ENCODE data around the gene LNX1.

Gene LNX1

GRCh38 chr4:53598483-53598882, 7.2 kb upstream of the LNX1 start:
- no peak overlapping the region for H3K14ac ChIP-seq (ENCODE audit: low read length)
- no peak overlapping the region for H2AK5ac ChIP-seq (ENCODE audit: low read length)
- H3K4me3 ChIP-seq (ENCODE audit: low read depth, low read length) = no peak overlapping the region
- H3K79me1 ChIP-seq (ENCODE audit: low read length) = no peaks in the 10 kb centered on the region
- no peak for DNase-seq
- no peak overlapping the region for H4K12ac ChIP-seq (ENCODE audit: low read depth, low read length)
- H3K27ac ChIP-seq (ENCODE audit: low read depth, low read length) = no peak overlapping the region
- no peak overlapping the region for H2BK5ac ChIP-seq (ENCODE audit: low read depth, low read length, poor library complexity)
- H3K23ac ChIP-seq (ENCODE audit: low read length) = no peak overlapping the region
- H3K9me3 ChIP-seq (ENCODE audit: insufficient read depth, low read depth, low read length) = peaks cover 2% of the 10 kb centered on the region
- H4K91ac ChIP-seq (ENCODE audit: low read depth, low read length) = no peak overlapping the region
- H3K9ac ChIP-seq (ENCODE audit: low read length) = no peak overlapping the region
- no peak overlapping the region for H3K4ac ChIP-seq (ENCODE audit: low read depth, low read length)
- H3K79me2 ChIP-seq (ENCODE audit: control insufficient read depth, insufficient read depth, low read length, poor library complexity) = no peaks in the 10 kb centered on the region
- no peak overlapping the region for H2BK12ac ChIP-seq (ENCODE audit: low read length)
- WGBS (ENCODE audit: extremely low coverage, insufficient coverage, insufficient read length) = no CpG with 5 or more reads among the region's 4 CpGs
- no peak overlapping the region for H4K8ac ChIP-seq (ENCODE audit: low read depth, low read length)
- H2BK120ac ChIP-seq (ENCODE audit: insufficient read depth, low read length, poor library complexity) = no peak overlapping the region
- no peaks in the 10 kb centered on the region for H3K27me3 ChIP-seq (ENCODE audit: insufficient read depth, low read length)
- H3K4me2 ChIP-seq (ENCODE audit: low read length) = no peak overlapping the region
- peaks cover 4 to 11% of the 10 kb centered on the region in 2 experiments for H3K4me1 ChIP-seq (ENCODE audit: control insufficient read depth in 1 of 2, insufficient read depth in 2 of 2, low read length in 2 of 2)
- H3K36me3 ChIP-seq (ENCODE audit: control insufficient read depth in 1 of 2, insufficient read depth in 2 of 2, low read length in 2 of 2) = no peaks in the 10 kb centered on the region
- H2AFZ ChIP-seq (ENCODE audit: insufficient read depth, low read length, poor library complexity) = no peak overlapping the region
- H3K18ac ChIP-seq (ENCODE audit: low read length) = no peak overlapping the region

- Histone ChIP-seq H3K79me1 (ENCODE audit: low read length) (peaks cover 12% of the 10 kb centered on the region), H3K14ac (ENCODE audit: low read length) (no peak overlapping the region), H2BK120ac (ENCODE audit: insufficient read depth, low read length, poor library complexity) (no peak overlapping the region), H4K8ac (ENCODE audit: low read depth, low read length) (no peak overlapping the region), H3K4me1 (ENCODE audit: control insufficient read depth in 1 of 2, insufficient read depth in 2 of 2, low read length in 2 of 2) (peaks cover 8 to 21% of the 10 kb centered on the region in 2 experiments), H3K4ac (ENCODE audit: low read depth, low read length) (no peak overlapping the region), H2BK5ac (ENCODE audit: low read depth, low read length, poor library complexity) (no peak overlapping the region), H4K91ac (ENCODE audit: low read depth, low read length) (no peak overlapping the region), H3K27me3 (ENCODE audit: insufficient read depth, low read length) (no peaks in the 10 kb centered on the region), H3K9ac (ENCODE audit: low read length) (no peak overlapping the region), H3K9me3 (ENCODE audit: insufficient read depth, low read depth, low read length) (no peaks in the 10 kb centered on the region), H2BK12ac (ENCODE audit: low read length) (no peak overlapping the region), H4K12ac (ENCODE audit: low read depth, low read length) (no peak overlapping the region), H2AFZ (ENCODE audit: insufficient read depth, low read length, poor library complexity) (no peak overlapping the region), H2AK5ac (ENCODE audit: low read length) (no peak overlapping the region), H3K18ac (ENCODE audit: low read length) (no peak overlapping the region), H3K27ac (ENCODE audit: low read depth, low read length) (no peak overlapping the region), H3K4me3 (ENCODE audit: low read depth, low read length) (no peak overlapping the region), H3K36me3 (ENCODE audit: control insufficient read depth in 1 of 2, insufficient read depth in 2 of 2, low read length in 2 of 2) (no peaks in the 10 kb centered on the region), H3K79me2 (ENCODE audit: control insufficient read depth, insufficient read depth, low read length, poor library complexity) (no peaks in the 10 kb centered on the region), H3K4me2 (ENCODE audit: low read length) (no peak overlapping the region), H3K23ac (ENCODE audit: low read length) (no peak overlapping the region)
- no peak for DNase-seq
- no CpG with 5 or more reads among the region's 3 CpGs for WGBS (ENCODE audit: extremely low coverage, insufficient coverage, insufficient read length)
Measured at GRCh38 chr4:53596901-53597300, 5.6 kb upstream of the LNX1 start.

GRCh38 chr4:53595834-53596233, 4.5 kb upstream of the LNX1 start:
- no peak overlapping the region for H2BK5ac ChIP-seq (ENCODE audit: low read depth, low read length, poor library complexity)
- no peak overlapping the region for H3K4me3 ChIP-seq (ENCODE audit: low read depth, low read length)
- no peak overlapping the region for H3K9ac ChIP-seq (ENCODE audit: low read length)
- no peak overlapping the region for H2AK5ac ChIP-seq (ENCODE audit: low read length)
- no peaks in the 10 kb centered on the region for H3K79me2 ChIP-seq (ENCODE audit: control insufficient read depth, insufficient read depth, low read length, poor library complexity)
- H3K4ac ChIP-seq (ENCODE audit: low read depth, low read length) = no peak overlapping the region
- H3K9me3 ChIP-seq (ENCODE audit: insufficient read depth, low read depth, low read length) = no peaks in the 10 kb centered on the region
- H3K27ac ChIP-seq (ENCODE audit: low read depth, low read length) = no peak overlapping the region
- H2BK12ac ChIP-seq (ENCODE audit: low read length) = no peak overlapping the region
- H3K27me3 ChIP-seq (ENCODE audit: insufficient read depth, low read length) = no peaks in the 10 kb centered on the region
- H3K23ac ChIP-seq (ENCODE audit: low read length) = no peak overlapping the region
- no CpG with 5 or more reads among the region's 2 CpGs for WGBS (ENCODE audit: extremely low coverage, insufficient coverage, insufficient read length)
- peaks cover 4 to 16% of the 10 kb centered on the region in 2 experiments for H3K4me1 ChIP-seq (ENCODE audit: control insufficient read depth in 1 of 2, insufficient read depth in 2 of 2, low read length in 2 of 2)
- H4K91ac ChIP-seq (ENCODE audit: low read depth, low read length) = no peak overlapping the region
- no peak overlapping the region for H2AFZ ChIP-seq (ENCODE audit: insufficient read depth, low read length, poor library complexity)
- no peak overlapping the region for H3K18ac ChIP-seq (ENCODE audit: low read length)
- H3K79me1 ChIP-seq (ENCODE audit: low read length) = peaks cover 14% of the 10 kb centered on the region
- H4K8ac ChIP-seq (ENCODE audit: low read depth, low read length) = no peak overlapping the region
- no peak overlapping the region for H2BK120ac ChIP-seq (ENCODE audit: insufficient read depth, low read length, poor library complexity)
- H4K12ac ChIP-seq (ENCODE audit: low read depth, low read length) = no peak overlapping the region
- no peak overlapping the region for H3K4me2 ChIP-seq (ENCODE audit: low read length)
- H3K14ac ChIP-seq (ENCODE audit: low read length) = no peak overlapping the region
- DNase-seq = no peak
- H3K36me3 ChIP-seq (ENCODE audit: control insufficient read depth in 1 of 2, insufficient read depth in 2 of 2, low read length in 2 of 2) = no peaks in the 10 kb centered on the region

GRCh38 chr4:53595204-53595603, 3.9 kb upstream of the LNX1 start:
- Histone ChIP-seq H3K18ac (ENCODE audit: low read length) (no peak overlapping the region), H2BK5ac (ENCODE audit: low read depth, low read length, poor library complexity) (no peak overlapping the region), H4K91ac (ENCODE audit: low read depth, low read length) (no peak overlapping the region), H3K9ac (ENCODE audit: low read length) (no peak overlapping the region), H3K4me2 (ENCODE audit: low read length) (no peak overlapping the region), H2BK12ac (ENCODE audit: low read length) (no peak overlapping the region), H2AK5ac (ENCODE audit: low read length) (no peak overlapping the region), H4K8ac (ENCODE audit: low read depth, low read length) (no peak overlapping the region), H3K27me3 (ENCODE audit: insufficient read depth, low read length) (no peaks in the 10 kb centered on the region), H3K14ac (ENCODE audit: low read length) (no peak overlapping the region), H3K27ac (ENCODE audit: low read depth, low read length) (no peak overlapping the region), H3K4me1 (ENCODE audit: control insufficient read depth in 1 of 2, insufficient read depth in 2 of 2, low read length in 2 of 2) (peaks cover 4 to 16% of the 10 kb centered on the region in 2 experiments), H3K9me3 (ENCODE audit: insufficient read depth, low read depth, low read length) (no peaks in the 10 kb centered on the region), H3K23ac (ENCODE audit: low read length) (no peak overlapping the region), H2AFZ (ENCODE audit: insufficient read depth, low read length, poor library complexity) (no peak overlapping the region), H2BK120ac (ENCODE audit: insufficient read depth, low read length, poor library complexity) (no peak overlapping the region), H4K12ac (ENCODE audit: low read depth, low read length) (no peak overlapping the region), H3K79me1 (ENCODE audit: low read length) (peaks cover 14% of the 10 kb centered on the region), H3K4ac (ENCODE audit: low read depth, low read length) (no peak overlapping the region), H3K79me2 (ENCODE audit: control insufficient read depth, insufficient read depth, low read length, poor library complexity) (no peaks in the 10 kb centered on the region), H3K36me3 (ENCODE audit: control insufficient read depth in 1 of 2, insufficient read depth in 2 of 2, low read length in 2 of 2) (no peaks in the 10 kb centered on the region), H3K4me3 (ENCODE audit: low read depth, low read length) (no peak overlapping the region)
- WGBS (ENCODE audit: extremely low coverage, insufficient coverage, insufficient read length) = no CpG with 5 or more reads among the region's 3 CpGs
- no peak for DNase-seq
